H9 (cell line): ENCODE data around the gene AKAP11. TPM values are rescaled to one million over a fixed set of nuclear protein-coding genes. Genes with fewer than 3 reads are reported as not detected.

Experiments
- DNase-seq: peaks from one replicate; pipeline ENCODE4 v3.0.0-alpha.2; 2017
- H2AFZ ChIP-seq: one replicate; pipeline ENCODE4 v1.6.1; 2013; ENCODE audit warnings: mild to moderate bottlenecking, low read length, control low read depth, moderate library complexity
- H2AK5ac ChIP-seq: 2 replicates; pipeline ENCODE4 v1.6.1; 2013; ENCODE audit warnings: low read length, control low read depth, mixed read lengths; ENCODE audit not compliant: insufficient read length
- H2BK120ac ChIP-seq: one replicate; pipeline ENCODE4 v1.6.1; 2013; ENCODE audit warnings: low read depth, mild to moderate bottlenecking, low read length, control low read depth, inconsistent platforms; ENCODE audit not compliant: poor library complexity, severe bottlenecking
- H2BK12ac ChIP-seq: 2 replicates; pipeline ENCODE4 v1.6.1; 2013; ENCODE audit warnings: low read length, control low read depth, mixed read lengths, low read depth; ENCODE audit not compliant: insufficient read length
- H2BK15ac ChIP-seq: 2 replicates; pipeline ENCODE4 v1.6.1; 2013; ENCODE audit warnings: low read depth, low read length, control low read depth
- H2BK20ac ChIP-seq: one replicate; pipeline ENCODE4 v1.6.1; 2013; ENCODE audit warnings: low read depth, mild to moderate bottlenecking, low read length, control low read depth, inconsistent platforms; ENCODE audit not compliant: poor library complexity, severe bottlenecking
- H2BK5ac ChIP-seq: 2 replicates; pipeline ENCODE4 v1.6.1; 2013; ENCODE audit warnings: low read length, control low read depth, mixed read lengths; ENCODE audit not compliant: insufficient read length
- H3K14ac ChIP-seq: 2 replicates; pipeline ENCODE4 v1.6.1; 2013; ENCODE audit warnings: low read length, control low read depth; ENCODE audit not compliant: insufficient read depth
- H3K18ac ChIP-seq: 2 replicates; pipeline ENCODE4 v1.6.1; 2013; ENCODE audit warnings: low read depth, mild to moderate bottlenecking, mixed read lengths, low read length, control low read depth; ENCODE audit not compliant: insufficient read length
- H3K23ac ChIP-seq: 2 replicates; pipeline ENCODE4 v1.6.1; 2013; ENCODE audit warnings: low read length, control low read depth, mixed read lengths, low read depth; ENCODE audit not compliant: insufficient read length
- H3K23me2 ChIP-seq: 2 replicates; pipeline ENCODE4 v1.6.1; 2013; ENCODE audit warnings: low read depth, mild to moderate bottlenecking, mixed read lengths, low read length, control low read depth; ENCODE audit not compliant: insufficient read length, poor library complexity, severe bottlenecking
- H3K27ac ChIP-seq: 2 replicates; pipeline ENCODE4 v1.5.1; 2013; ENCODE audit warnings: low read length, control low read depth, mixed read lengths, low read depth; ENCODE audit not compliant: insufficient read length
- H3K27me3 ChIP-seq: 2 replicates; pipeline ENCODE4 v1.6.1; 2013; ENCODE audit warnings: low read length, control low read depth, inconsistent platforms; ENCODE audit not compliant: insufficient read depth
- H3K4ac ChIP-seq: 2 replicates; pipeline ENCODE4 v1.6.1; 2013; ENCODE audit warnings: low read depth, mild to moderate bottlenecking, control low read depth, inconsistent platforms, low read length, moderate library complexity
- H3K4me1 ChIP-seq: 2 replicates; pipeline ENCODE4 v1.6.1; 2013; ENCODE audit warnings: low read length, control low read depth, inconsistent platforms; ENCODE audit not compliant: insufficient read depth
- H3K4me2 ChIP-seq: 2 replicates; pipeline ENCODE4 v1.6.1; 2013; ENCODE audit warnings: low read length, control low read depth, mixed read lengths; ENCODE audit not compliant: insufficient read length, insufficient read depth
- H3K56ac ChIP-seq: 2 replicates; pipeline ENCODE4 v1.6.1; 2013; ENCODE audit warnings: low read depth, mild to moderate bottlenecking, mixed read lengths, low read length, control low read depth; ENCODE audit not compliant: insufficient read length
- H3K79me1 ChIP-seq: 2 replicates; pipeline ENCODE4 v1.6.1; 2013; ENCODE audit warnings: low read depth, mild to moderate bottlenecking, moderate library complexity, low read length, control low read depth, inconsistent platforms; ENCODE audit not compliant: insufficient read depth, poor library complexity, severe bottlenecking
- H3K79me2 ChIP-seq: 2 replicates; pipeline ENCODE4 v1.6.1; 2013; ENCODE audit warnings: low read length, control low read depth, inconsistent platforms; ENCODE audit not compliant: insufficient read depth
- H3K9ac ChIP-seq: 2 replicates; pipeline ENCODE4 v1.6.1; 2013; ENCODE audit warnings: low read length, control low read depth, mixed read lengths; ENCODE audit not compliant: insufficient read length; ENCODE audit errors: extremely low read depth
- H3K9me3 ChIP-seq: one replicate; pipeline ENCODE4 v1.6.1; 2013; ENCODE audit warnings: low read depth, low read length, inconsistent platforms; ENCODE audit not compliant: control insufficient read depth
- H3T11ph ChIP-seq: one replicate; pipeline ENCODE4 v1.6.1; 2013; ENCODE audit warnings: mild to moderate bottlenecking, low read length, control low read depth, inconsistent platforms
- H4K20me1 ChIP-seq: one replicate; pipeline ENCODE4 v1.6.1; 2013; ENCODE audit not compliant: control insufficient read depth, insufficient read length, insufficient read depth
- H4K5ac ChIP-seq: 2 replicates; pipeline ENCODE4 v1.6.1; 2013; ENCODE audit warnings: low read depth, mild to moderate bottlenecking, mixed read lengths, low read length, control low read depth; ENCODE audit not compliant: insufficient read length
- H4K8ac ChIP-seq: replicated peaks from 2 replicates; pipeline ENCODE4 v1.6.1; 2013; ENCODE audit warnings: low read length, control low read depth, mixed read lengths, low read depth; ENCODE audit not compliant: insufficient read length
- H4K91ac ChIP-seq: 2 replicates; pipeline ENCODE4 v1.6.1; 2013; ENCODE audit warnings: low read depth, mild to moderate bottlenecking, moderate library complexity, mixed read lengths, low read length, control low read depth; ENCODE audit not compliant: insufficient read length
- H3K27ac Mint-ChIP-seq, 3 experiments: 2 replicates in 2 of 3; 3 replicates in 1 of 3; pipeline ENCODE4 v1.8.0; 2020 to 2021; ENCODE audit warnings: mixed read lengths in 3 of 3, mild to moderate bottlenecking in 1 of 3, moderate library complexity in 1 of 3
- H3K27me3 Mint-ChIP-seq: 2 replicates; pipeline ENCODE4 v1.8.0; 2021; ENCODE audit warnings: low read depth, mild to moderate bottlenecking, moderate library complexity, mixed read lengths
- H3K36me3 Mint-ChIP-seq, 3 experiments: 2 replicates in 2 of 3; 3 replicates in 1 of 3; pipeline ENCODE4 v1.8.0; 2020 to 2021; ENCODE audit warnings: low read depth in 3 of 3, mixed read lengths in 3 of 3; ENCODE audit not compliant: insufficient read depth in 1 of 3
- H3K4me1 Mint-ChIP-seq, 2 experiments: 2 replicates each; pipeline ENCODE4 v1.8.0; 2020; ENCODE audit warnings: mixed read lengths in 2 of 2
- H3K4me3 Mint-ChIP-seq, 2 experiments: 2 replicates in 1 of 2; 3 replicates in 1 of 2; pipeline ENCODE4 v1.8.0; 2020 to 2021; ENCODE audit warnings: mild to moderate bottlenecking in 2 of 2, mixed read lengths in 2 of 2, moderate library complexity in 1 of 2
- H3K9me3 Mint-ChIP-seq, 2 experiments: 2 replicates in 1 of 2; 3 replicates in 1 of 2; pipeline ENCODE4 v1.8.0; 2020; ENCODE audit warnings: mild to moderate bottlenecking in 2 of 2, mixed read lengths in 2 of 2, moderate library complexity in 1 of 2
- WGBS: extraction: QIAGEN DNeasy Blood & Tissue Kit; methylation state at CpG from one replicate; pipeline ENCODE4 v1.1.7; 2013; ENCODE audit warnings: missing lambda C conversion rate, low lambda C conversion rate, mixed read lengths; ENCODE audit not compliant: insufficient read length; ENCODE audit errors: extremely low coverage; 5-methylcytosine and 5-hydroxymethylcytosine counted together
- total RNA-seq: library from RNA; stranded (reverse); gene quantifications from 2 replicates; pipeline ENCODE4 v1.2.1, GENCODE V29; 2021
- TF ChIP-seq, protein P1 (sequence below): fragments of 200-600 bp; sonication (generic); conservative IDR thresholded peaks from 3 replicates; pipeline ENCODE4 v1.8.0; 2021; ENCODE audit warnings: antibody characterized with exemption, mild to moderate bottlenecking

The AKAP11 gene
- total RNA-seq, 1 experiment from 2014 or later, result 20.5 TPM

DNA sequence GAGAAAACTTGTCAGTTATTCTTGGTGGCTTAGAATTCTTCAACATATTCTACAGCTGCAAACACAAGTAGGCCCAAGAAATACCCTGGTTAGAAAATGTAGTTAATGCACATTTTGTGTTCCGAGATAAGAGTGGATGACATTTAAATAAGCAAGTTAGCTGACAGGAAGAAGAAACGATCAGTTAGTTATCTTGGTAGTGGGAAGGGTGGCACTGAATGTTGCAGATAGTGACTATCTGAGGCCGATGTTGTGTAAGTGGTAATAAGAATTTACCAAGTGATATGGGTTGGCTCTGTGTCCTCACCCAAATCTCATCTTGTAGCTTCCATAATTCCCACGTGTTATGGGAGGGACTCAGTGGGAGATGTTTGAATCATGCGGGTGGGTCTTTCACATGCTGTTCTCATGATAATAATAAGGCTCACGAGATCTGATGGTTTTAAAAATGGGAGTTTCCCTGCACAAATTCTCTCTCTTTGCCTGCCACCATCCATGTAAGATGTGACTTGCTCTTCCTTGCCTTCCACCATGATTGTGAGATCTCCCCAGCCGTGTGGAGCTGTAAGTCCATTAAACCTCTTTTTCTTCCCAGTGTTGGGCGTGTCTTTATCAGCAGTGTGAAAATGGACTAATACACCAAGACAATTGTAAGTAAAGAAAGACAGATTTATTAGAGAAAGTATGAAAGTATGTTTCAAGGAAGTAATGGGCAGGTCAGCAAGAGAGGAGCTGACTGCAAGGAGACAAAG lies 10.9 kb upstream of the AKAP11 start:
- H3K4ac ChIP-seq, result no peak overlapping the region
- no peak overlapping the region for H2BK5ac ChIP-seq
- Mint-ChIP-seq H3K4me3 (no peak overlapping the region), H3K27me3 (no peaks in the 10 kb centered on the region), H3K9me3 (peaks cover 9 to 12% of the 10 kb centered on the region in 2 experiments), H3K4me1 (peaks cover 6 to 12% of the 10 kb centered on the region in 2 experiments), H3K36me3 (peaks cover 3 to 16% (median 7%) of the 10 kb centered on the region in 3 experiments; a peak in 6 of 7 replicates), H3K27ac (no peak overlapping the region)
- H2BK20ac ChIP-seq, result no peak overlapping the region
- H3K27ac ChIP-seq, result no peak overlapping the region
- no peaks in the 10 kb centered on the region for H4K20me1 ChIP-seq
- peaks cover 6% of the 10 kb centered on the region for H3K4me1 ChIP-seq
- H3K27me3 ChIP-seq, result no peaks in the 10 kb centered on the region
- H4K5ac ChIP-seq, result no peak overlapping the region
- no peaks in the 10 kb centered on the region for H3K23me2 ChIP-seq
- H3K79me1 ChIP-seq, result no peaks in the 10 kb centered on the region
- peaks cover 12% of the 10 kb centered on the region for H3K9me3 ChIP-seq
- H2AFZ ChIP-seq, result no peak overlapping the region
- no peak overlapping the region for H4K91ac ChIP-seq
- no peak overlapping the region for H3T11ph ChIP-seq
- no peak overlapping the region for H3K4me2 ChIP-seq
- H3K23ac ChIP-seq, result no peak overlapping the region
- no peak overlapping the region for H4K8ac ChIP-seq
- TF ChIP-seq, protein P1, sequence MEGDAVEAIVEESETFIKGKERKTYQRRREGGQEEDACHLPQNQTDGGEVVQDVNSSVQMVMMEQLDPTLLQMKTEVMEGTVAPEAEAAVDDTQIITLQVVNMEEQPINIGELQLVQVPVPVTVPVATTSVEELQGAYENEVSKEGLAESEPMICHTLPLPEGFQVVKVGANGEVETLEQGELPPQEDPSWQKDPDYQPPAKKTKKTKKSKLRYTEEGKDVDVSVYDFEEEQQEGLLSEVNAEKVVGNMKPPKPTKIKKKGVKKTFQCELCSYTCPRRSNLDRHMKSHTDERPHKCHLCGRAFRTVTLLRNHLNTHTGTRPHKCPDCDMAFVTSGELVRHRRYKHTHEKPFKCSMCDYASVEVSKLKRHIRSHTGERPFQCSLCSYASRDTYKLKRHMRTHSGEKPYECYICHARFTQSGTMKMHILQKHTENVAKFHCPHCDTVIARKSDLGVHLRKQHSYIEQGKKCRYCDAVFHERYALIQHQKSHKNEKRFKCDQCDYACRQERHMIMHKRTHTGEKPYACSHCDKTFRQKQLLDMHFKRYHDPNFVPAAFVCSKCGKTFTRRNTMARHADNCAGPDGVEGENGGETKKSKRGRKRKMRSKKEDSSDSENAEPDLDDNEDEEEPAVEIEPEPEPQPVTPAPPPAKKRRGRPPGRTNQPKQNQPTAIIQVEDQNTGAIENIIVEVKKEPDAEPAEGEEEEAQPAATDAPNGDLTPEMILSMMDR, result no peak
- H2BK12ac ChIP-seq, result no peak overlapping the region
- H3K56ac ChIP-seq, result no peak overlapping the region
- no peak overlapping the region for H2BK15ac ChIP-seq
- H2AK5ac ChIP-seq, result no peak overlapping the region
- DNase-seq, result no peak
- no CpG with 5 or more reads among the region's 8 CpGs for WGBS
- no peak overlapping the region for H3K9ac ChIP-seq
- no peak overlapping the region for H3K18ac ChIP-seq
- H2BK120ac ChIP-seq, result no peak overlapping the region
- H3K79me2 ChIP-seq, result no peaks in the 10 kb centered on the region
- H3K14ac ChIP-seq, result no peak overlapping the region
